H1 (cell line): Measurements from ENCODE around the gene GALNTL6. TPM values are rescaled to one million over a fixed set of nuclear protein-coding genes. Genes with fewer than 3 reads are reported as not detected.

Source experiments
- CTCF ChIA-PET: fragments of 300-600 bp; sonication (Branson Sonifier 250); formaldehyde crosslinking; loops from one replicate; lab custom pipeline; 2021; ENCODE audit not compliant: partially characterized antibody; lab: Charles Lee
- POLR2A ChIA-PET: fragments of 300-600 bp; sonication (Branson Sonifier 250); formaldehyde crosslinking; loops from one replicate; lab custom pipeline; 2021; ENCODE audit warnings: inconsistent platforms; ENCODE audit not compliant: partially characterized antibody; lab: Charles Lee
- DNase-seq, 2 experiments: peaks; one replicate each; pipeline versions ENCODE4 v3.0.0 to v3.0.0-alpha.2; 2010 to 2022; ENCODE audit warnings: low spot score in 2 of 2, low read depth in 1 of 2, mixed read lengths in 1 of 2
- FAIRE-seq: peaks from 2 replicates; lab custom pipeline; 2011; peaks lifted over from hg19 to GRCh38; lab: Jason Lieb, UNC
- H2AFZ ChIP-seq: 2 replicates; pipeline ENCODE4 v1.8.1; 2012; ENCODE audit warnings: low read length, inconsistent platforms
- H2AK5ac ChIP-seq: 2 replicates; pipeline ENCODE4 v1.6.1; 2013; ENCODE audit warnings: low read depth, low read length
- H2BK120ac ChIP-seq: replicated peaks from 2 replicates; pipeline ENCODE3; 2013; ENCODE audit warnings: low read depth, low read length, inconsistent platforms
- H2BK12ac ChIP-seq: 2 replicates; pipeline ENCODE4 v1.6.1; 2013; ENCODE audit warnings: low read depth, low read length
- H2BK15ac ChIP-seq: 2 replicates; pipeline ENCODE4 v1.6.1; 2013; ENCODE audit warnings: low read length
- H2BK20ac ChIP-seq: 2 replicates; pipeline ENCODE4 v1.6.1; 2013; ENCODE audit warnings: low read length
- H2BK5ac ChIP-seq: 2 replicates; pipeline ENCODE4 v1.6.1; 2013; ENCODE audit warnings: low read depth, low read length
- H3K14ac ChIP-seq: 2 replicates; pipeline ENCODE4 v1.6.1; 2013; ENCODE audit warnings: inconsistent platforms; ENCODE audit not compliant: insufficient read length
- H3K18ac ChIP-seq: 2 replicates; pipeline ENCODE4 v1.6.1; 2013; ENCODE audit warnings: low read length; ENCODE audit errors: extremely low read depth
- H3K23ac ChIP-seq: 2 replicates; pipeline ENCODE4 v1.6.1; 2013; ENCODE audit warnings: inconsistent platforms; ENCODE audit not compliant: insufficient read length
- H3K23me2 ChIP-seq: 2 replicates; pipeline ENCODE4 v1.6.1; 2013; ENCODE audit warnings: low read depth, low read length
- H3K27ac ChIP-seq: 2 replicates; pipeline ENCODE4 v1.6.1; 2011; ENCODE audit warnings: low read depth, low read length, inconsistent platforms
- H3K27me3 ChIP-seq, 4 experiments: replicated peaks in 1 of 4; 1 replicate in 1 of 4; 2 replicates in 3 of 4; pipeline versions ENCODE4 v1.6.1 to v1.8.1; 2011 to 2013; ENCODE audit warnings: low read length in 3 of 4, mild to moderate bottlenecking in 3 of 4, inconsistent platforms in 2 of 4, mixed read lengths in 2 of 4, moderate library complexity in 1 of 4; ENCODE audit not compliant: control insufficient read depth in 3 of 4, insufficient read depth in 3 of 4; ENCODE audit errors: extremely low read depth in 1 of 4
- H3K36me3 ChIP-seq, 4 experiments: 2 replicates each; pipeline versions ENCODE4 v1.6.1 to v1.8.1; 2011 to 2013; ENCODE audit warnings: mild to moderate bottlenecking in 4 of 4, low read length in 3 of 4, moderate library complexity in 2 of 4, control low read depth in 1 of 4, inconsistent platforms in 1 of 4; ENCODE audit not compliant: insufficient read depth in 4 of 4, control insufficient read depth in 2 of 4
- H3K4ac ChIP-seq: replicated peaks from 2 replicates; pipeline ENCODE3; 2013; ENCODE audit warnings: low read length, low read depth, mixed read lengths, inconsistent platforms; ENCODE audit not compliant: insufficient read length
- H3K4me1 ChIP-seq, 4 experiments: replicated peaks in 1 of 4; 1 replicate in 1 of 4; 2 replicates in 3 of 4; pipeline versions ENCODE4 v1.6.1 to v1.8.1; 2011 to 2013; ENCODE audit warnings: low read length in 3 of 4, inconsistent platforms in 2 of 4, mixed read lengths in 1 of 4; ENCODE audit not compliant: insufficient read depth in 4 of 4, control insufficient read depth in 3 of 4
- H3K4me2 ChIP-seq, 2 experiments: 2 replicates each; pipeline versions ENCODE4 v1.6.1 to v1.8.1; 2011 to 2013; ENCODE audit warnings: low read depth in 2 of 2, low read length in 2 of 2, control low read depth in 1 of 2, inconsistent platforms in 1 of 2, mild to moderate bottlenecking in 1 of 2; ENCODE audit not compliant: insufficient read depth in 1 of 2
- H3K4me3 ChIP-seq, 4 experiments: fragments of 200-600, 300-600 bp in 1 of 4; sonication (generic), shearing (Covaris generic), sonication (Bioruptor Twin) in 1 of 4; 2 replicates each; pipeline versions ENCODE4 v1.5.1 to v1.8.1; 2011 to 2016; ENCODE audit warnings: low read length in 4 of 4, low read depth in 3 of 4, control low read depth in 2 of 4, inconsistent platforms in 2 of 4, mild to moderate bottlenecking in 2 of 4, mixed read lengths in 1 of 4, moderate library complexity in 1 of 4; ENCODE audit not compliant: insufficient read depth in 2 of 4; ENCODE audit errors: extremely low read depth in 1 of 4
- H3K56ac ChIP-seq: replicated peaks from 2 replicates; pipeline ENCODE3; 2013; ENCODE audit warnings: low read depth, mild to moderate bottlenecking, mixed read lengths, low read length, inconsistent platforms; ENCODE audit not compliant: insufficient read length
- H3K79me1 ChIP-seq: 2 replicates; pipeline ENCODE4 v1.6.1; 2013; ENCODE audit warnings: low read depth, low read length, control low read depth
- H3K79me2 ChIP-seq, 2 experiments: 2 replicates each; pipeline versions ENCODE4 v1.6.1 to v1.8.1; 2012 to 2013; ENCODE audit warnings: low read length in 2 of 2, mild to moderate bottlenecking in 2 of 2, inconsistent platforms in 1 of 2; ENCODE audit not compliant: insufficient read depth in 2 of 2, control insufficient read depth in 1 of 2
- H3K9ac ChIP-seq, 4 experiments: replicated peaks in 1 of 4; 1 replicate in 1 of 4; 2 replicates in 3 of 4; pipeline versions ENCODE4 v1.6.1 to v1.8.1; 2011 to 2013; ENCODE audit warnings: low read depth in 3 of 4, low read length in 3 of 4, control low read depth in 2 of 4, mild to moderate bottlenecking in 2 of 4, moderate library complexity in 2 of 4, inconsistent platforms in 1 of 4; ENCODE audit errors: extremely low read depth in 1 of 4
- H3K9me3 ChIP-seq, 2 experiments: 2 replicates each; pipeline versions ENCODE4 v1.6.1 to v1.8.1; 2012 to 2013; ENCODE audit warnings: mild to moderate bottlenecking in 2 of 2, moderate library complexity in 2 of 2, control low read depth in 1 of 2, inconsistent platforms in 1 of 2, low read depth in 1 of 2, low read length in 1 of 2, mixed read lengths in 1 of 2; ENCODE audit not compliant: insufficient read depth in 2 of 2
- H4K20me1 ChIP-seq, 2 experiments: replicated peaks in 1 of 2; 2 replicates each; pipeline versions ENCODE3 to v1.8.1; 2011 to 2013; ENCODE audit warnings: inconsistent platforms in 2 of 2, low read length in 2 of 2, mild to moderate bottlenecking in 1 of 2; ENCODE audit not compliant: insufficient read depth in 2 of 2, control insufficient read depth in 1 of 2
- H4K5ac ChIP-seq: 2 replicates; pipeline ENCODE4 v1.6.1; 2013; ENCODE audit warnings: low read length, low read depth, mixed read lengths, inconsistent platforms; ENCODE audit not compliant: insufficient read length
- H4K8ac ChIP-seq: 2 replicates; pipeline ENCODE4 v1.8.0; 2013; ENCODE audit warnings: mild to moderate bottlenecking, moderate library complexity, low read length, inconsistent platforms; ENCODE audit not compliant: insufficient read depth; ENCODE audit errors: extremely low read depth
- H4K91ac ChIP-seq: replicated peaks from 2 replicates; pipeline ENCODE3; 2013; ENCODE audit warnings: low read length, mixed read lengths, inconsistent platforms; ENCODE audit not compliant: insufficient read length
- EGR1 ChIP-seq: IDR thresholded peaks from 2 replicates; pipeline ENCODE4 v1.6.1; 2011; ENCODE audit warnings: low read depth, low read length, borderline replicate concordance
- POLR2AphosphoS5 ChIP-seq: IDR thresholded peaks from 2 replicates; pipeline ENCODE4 v1.6.1; 2011; ENCODE audit warnings: low read depth, low read length
- SAP30 ChIP-seq: fragments of 300-600 bp; sonication (generic); IDR thresholded peaks from 2 replicates; pipeline ENCODE4 v1.7.1; 2012; ENCODE audit warnings: low read length, moderate library complexity, mild to moderate bottlenecking, inconsistent platforms; ENCODE audit not compliant: insufficient read depth, insufficient replicate concordance
- TCF12 ChIP-seq: IDR thresholded peaks from 2 replicates; pipeline ENCODE4 v1.6.1; 2011; ENCODE audit warnings: low read depth, mild to moderate bottlenecking, low read length
- WGBS, 2 experiments: shearing (Covaris generic) in 1 of 2; methylation state at CpG; one replicate each; pipeline versions ENCODE4 v1.1.6 to v1.1.7; 2013 to 2015; ENCODE audit warnings: low lambda C conversion rate in 2 of 2, mixed read lengths in 2 of 2, inconsistent platforms in 1 of 2, low coverage in 1 of 2, missing lambda C conversion rate in 1 of 2; ENCODE audit not compliant: insufficient replicate concordance in 2 of 2, insufficient coverage in 1 of 2, insufficient read length in 1 of 2; ENCODE audit errors: extremely low coverage in 1 of 2, missing lambda C conversion rate in 1 of 2; 5-methylcytosine and 5-hydroxymethylcytosine counted together
- polyA plus RNA-seq, 7 experiments: library from polyadenylated mRNA; depleted of rRNA in 3 of 7; stranded (reverse) in 5 of 7; unstranded in 2 of 7; fragments of >200 nt in 5 of 7; fragments of 200-250 nt in 2 of 7; gene quantifications; 1 replicate in 5 of 7; 2 replicates in 1 of 7; 4 replicates in 1 of 7; pipeline versions ENCODE4 v1.2.1 to v1.2.3, GENCODE V29; 2011 to 2013; ENCODE audit warnings: missing spikeins in 2 of 7, mixed read lengths in 2 of 7
- total RNA-seq: library from RNA; stranded (reverse); fragmentation: NEBNext Ultra II Directional; extraction: Animal tissue kit (Norgen Biotek cat#: 25700); gene quantifications from 2 replicates; pipeline ENCODE4 v1.2.1, GENCODE V29; 2021

The GALNTL6 gene
- total and polyA plus RNA-seq, 2 of the 8 experiments (the other 6 are each of a cell fraction or from before 2014, with no cell fraction given): 0.03 to 0.32 TPM

GRCh38 chr4:172950990-172951389 is 1137.8 kb downstream of the GALNTL6 start:
- Histone ChIP-seq H3K79me2 (no peaks in the 10 kb centered on the region), H3K9me3 (no peaks in the 10 kb centered on the region), H3K9ac (no peak overlapping the region), H3K79me1 (no peaks in the 10 kb centered on the region), H3K23ac (no peak overlapping the region), H3K4ac (no peak overlapping the region), H3K27me3 (no peaks in the 10 kb centered on the region), H2BK20ac (no peak overlapping the region), H3K36me3 (no peaks in the 10 kb centered on the region), H3K23me2 (no peaks in the 10 kb centered on the region), H4K8ac (no peak overlapping the region), H2BK5ac (no peak overlapping the region), H4K91ac (no peak overlapping the region), H2BK12ac (no peak overlapping the region), H3K56ac (no peak overlapping the region), H3K14ac (no peak overlapping the region), H2AK5ac (no peak overlapping the region), H2BK120ac (no peak overlapping the region), H3K4me1 (no peaks in the 10 kb centered on the region; a peak in 1 of 7 replicates), H4K20me1 (no peaks in the 10 kb centered on the region), H3K18ac (no peak overlapping the region), H4K5ac (no peak overlapping the region), H2AFZ (no peak overlapping the region; the same call in 1 of the 2 replicates), H3K27ac (no peak overlapping the region), H3K4me2 (no peak overlapping the region), H3K4me3 (no peak overlapping the region), H2BK15ac (no peak overlapping the region)
- TF ChIP-seq SAP30: no peak
- TF ChIP-seq POLR2AphosphoS5: no peak
- TF ChIP-seq TCF12: no peak
- TF ChIP-seq EGR1: no peak
- ChIA-PET CTCF (interaction anchor here (0.9 to 1.7 kb wide), 4 partner anchors 13 to 350 kb away, joined by 3 to 6 read pairs (median 3); no protein-coding TSS in a partner anchor), POLR2A (interaction anchor here (0.6 kb wide), 1 partner anchor 32 kb away, joined by 3 read pairs; no protein-coding TSS in a partner anchor)
- no peak for DNase-seq
- WGBS, 2 experiments: 88% methylated on average over 2 of the region's 2 CpGs; no CpG with 5 or more reads in 1 of the 2 experiments
- FAIRE-seq: no peak
